ENCODE data around the gene YARS1. TPM values are rescaled to one million over a fixed set of nuclear protein-coding genes. Genes with fewer than 3 reads are reported as not detected.

Gene YARS1
- total and polyA plus RNA-seq, 2 of the 13 experiments (the other 11 are each of a cell fraction or from before 2014, with no cell fraction given), result 50.1 to 113 TPM

DNA sequence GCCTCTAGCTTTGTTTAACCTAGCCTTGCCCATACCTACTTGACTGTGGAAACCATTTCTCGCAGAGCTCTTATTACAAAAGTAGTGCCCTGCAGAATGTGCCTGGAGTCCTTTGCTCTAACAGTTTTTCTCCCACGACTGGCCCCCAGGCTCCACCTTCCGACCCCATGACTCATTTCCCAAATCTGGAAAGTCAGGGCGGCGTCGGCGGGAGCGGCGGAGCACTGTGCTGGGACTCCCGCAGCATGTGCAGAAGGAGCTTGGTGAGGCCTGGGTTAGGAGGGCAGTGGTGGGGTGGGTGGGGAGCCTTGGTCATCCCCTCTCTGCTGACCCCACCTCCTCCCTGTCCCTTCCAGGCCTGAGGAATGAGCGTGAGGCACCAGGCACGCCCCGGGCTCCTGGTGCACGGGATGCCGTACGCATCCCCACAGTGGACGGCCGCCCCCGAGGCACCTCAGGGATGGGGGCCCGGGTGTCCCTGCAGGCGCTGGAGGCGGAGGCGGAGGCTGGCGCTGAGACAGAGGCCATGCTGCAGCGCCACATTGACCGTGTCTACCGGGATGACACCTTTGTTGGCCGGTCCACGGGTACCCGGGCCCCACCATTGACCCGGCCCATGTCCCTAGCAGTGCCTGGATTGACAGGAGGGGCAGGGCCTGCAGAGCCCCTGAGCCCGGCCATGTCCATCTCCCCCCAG lies 47.5 kb downstream of the YARS1 start:
- Histone ChIP-seq H3K9me3 (ENCODE audit: low read length) (no peaks in the 10 kb centered on the region), H3K4me1 (ENCODE audit: insufficient read depth, low read length) (peaks cover 21% of the 10 kb centered on the region), H3K27ac (ENCODE audit: extremely low read length, insufficient read depth, low read length) (no peak overlapping the region), H3K4me3 (replicated peaks in 1 of 3; ENCODE audit: insufficient read depth in 1 of 3, low read depth in 2 of 3, low read length in 3 of 3) (no peak overlapping the region), H3K4me2 (ENCODE audit: low read depth, low read length) (no peak overlapping the region), H4K20me1 (ENCODE audit: insufficient read depth, low read length) (no peaks in the 10 kb centered on the region), H3K36me3 (replicated peaks in 1 of 2; ENCODE audit: control insufficient read depth in 1 of 2, insufficient read depth in 2 of 2, low read length in 2 of 2) (peaks cover 9 to 16% of the 10 kb centered on the region in 2 experiments), H3K79me2 (ENCODE audit: insufficient read depth, low read length) (peaks cover 3% of the 10 kb centered on the region), H3K27me3 (ENCODE audit: control insufficient read depth in 1 of 2, insufficient read depth in 2 of 2, low read length in 2 of 2) (no peaks in the 10 kb centered on the region), H2AFZ (ENCODE audit: low read length) (no peak overlapping the region), H3K9ac (ENCODE audit: insufficient read depth, low read depth, low read length) (no peak overlapping the region)
- WGBS (ENCODE audit: low lambda C conversion rate), result 97% methylated on average over 23 of the region's 32 CpGs
- no peak for TF ChIP-seq ZNF75D (CRISPR knock-in tag; IDR thresholded peaks at IDR 0.05; ENCODE audit: borderline replicate concordance)
- no peak for TF ChIP-seq AHR (CRISPR knock-in tag; IDR thresholded peaks at IDR 0.05)
- no peak for TF ChIP-seq ZBTB20 (CRISPR knock-in tag; IDR thresholded peaks at IDR 0.05; ENCODE audit: borderline replicate concordance, low read depth)
- no peak for TF ChIP-seq ZNF740 (CRISPR knock-in tag; IDR thresholded peaks at IDR 0.05)
- TF ChIP-seq MAFG (CRISPR knock-in tag; IDR thresholded peaks at IDR 0.05), result no peak
- TF ChIP-seq RARG (CRISPR knock-in tag; IDR thresholded peaks at IDR 0.05; ENCODE audit: low read depth), result no peak
- no peak for TF ChIP-seq ZNF878 (CRISPR knock-in tag; IDR thresholded peaks at IDR 0.05)
- DNase-seq (ENCODE audit: low spot score) (no peak), FAIRE-seq (no peak), ATAC-seq (no peak)
- ChIA-PET POLR2A (interaction anchor here (1.4 kb wide), 1 partner anchor 10 kb away, joined by 4 read pairs; no protein-coding TSS in a partner anchor), CTCF (ENCODE audit: low intra/inter-chr PET ratio, low total read pairs) (interaction anchor here (2.5 kb wide), 1 partner anchor 58 kb away, joined by 12 read pairs; no protein-coding TSS in a partner anchor)
- no TSS peak for BruUV-seq (replicated peaks)
- in situ Hi-C loops (cut with HindIII; ENCODE audit: extremely low pct_ligation_motif_present, low pct_unique_long_range_greater_than_20kb) (loop anchor here (5.0 kb wide), 1 partner anchor 57 kb away; no protein-coding TSS in a partner anchor), intact Hi-C loops (cut with micrococcal nuclease; ENCODE audit: unreplicated experiment) (no loop called here)

Data from HepG2 (cell line).